Coronary artery (tissue), 2 donors: ENCODE measurements around the gene FRMD6.

ENCODE experiments used
- DNase-seq: peaks from one replicate; pipeline ENCODE4 v3.0.0-alpha.2; 2017; ENCODE audit warnings: low spot score
- H3K27ac ChIP-seq, 2 donors: fragments of 200-600 bp; sonication (generic); one replicate each; pipeline ENCODE4 v1.5.1; 2016 to 2019
- H3K4me3 ChIP-seq: fragments of 200-600 bp; sonication (generic); 2 replicates; pipeline ENCODE4 v1.5.1; 2016; ENCODE audit warnings: mild to moderate bottlenecking, moderate library complexity
- TF ChIP-seq, protein P1 (sequence below): fragments of 200-600 bp; sonication (generic); IDR thresholded peaks from one replicate; pipeline ENCODE4 v1.5.1; 2019; ENCODE audit warnings: antibody characterized with exemption

Gene FRMD6

DNA sequence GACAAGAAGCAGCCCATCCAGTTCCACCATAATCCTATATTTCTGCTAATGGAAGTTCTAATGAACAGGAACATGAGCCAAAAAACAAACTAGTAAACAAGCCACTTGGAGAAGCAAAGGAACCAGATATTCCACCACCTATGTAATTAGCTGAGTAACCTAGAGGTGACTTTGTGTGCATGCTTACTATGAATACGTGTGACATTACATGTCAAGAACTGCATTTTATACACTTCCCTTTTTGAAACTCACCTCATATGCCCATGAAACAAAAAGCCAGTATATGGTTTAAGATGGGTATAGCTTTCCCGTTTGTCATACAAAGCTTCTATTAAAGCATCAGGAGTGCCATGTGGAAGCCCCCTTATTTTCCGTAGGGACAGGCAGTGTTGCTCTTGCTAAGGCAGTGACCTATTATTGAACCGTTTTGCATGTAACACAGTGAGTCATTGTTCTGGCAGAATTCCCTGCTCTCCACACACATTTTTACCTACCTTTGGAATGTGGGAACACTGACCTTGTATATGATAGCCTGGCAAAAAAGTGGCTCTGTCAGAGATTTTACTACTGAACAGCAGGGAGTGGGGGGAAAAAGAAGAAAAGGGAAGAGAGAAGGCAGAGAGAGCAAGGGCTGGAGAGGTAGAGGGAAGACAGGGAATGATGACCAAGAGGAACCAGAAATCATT, 34.8 kb upstream of the FRMD6 start:
- Histone ChIP-seq H3K4me3 (no peak overlapping the region), H3K27ac (no peak overlapping the region)
- TF ChIP-seq, protein P1, sequence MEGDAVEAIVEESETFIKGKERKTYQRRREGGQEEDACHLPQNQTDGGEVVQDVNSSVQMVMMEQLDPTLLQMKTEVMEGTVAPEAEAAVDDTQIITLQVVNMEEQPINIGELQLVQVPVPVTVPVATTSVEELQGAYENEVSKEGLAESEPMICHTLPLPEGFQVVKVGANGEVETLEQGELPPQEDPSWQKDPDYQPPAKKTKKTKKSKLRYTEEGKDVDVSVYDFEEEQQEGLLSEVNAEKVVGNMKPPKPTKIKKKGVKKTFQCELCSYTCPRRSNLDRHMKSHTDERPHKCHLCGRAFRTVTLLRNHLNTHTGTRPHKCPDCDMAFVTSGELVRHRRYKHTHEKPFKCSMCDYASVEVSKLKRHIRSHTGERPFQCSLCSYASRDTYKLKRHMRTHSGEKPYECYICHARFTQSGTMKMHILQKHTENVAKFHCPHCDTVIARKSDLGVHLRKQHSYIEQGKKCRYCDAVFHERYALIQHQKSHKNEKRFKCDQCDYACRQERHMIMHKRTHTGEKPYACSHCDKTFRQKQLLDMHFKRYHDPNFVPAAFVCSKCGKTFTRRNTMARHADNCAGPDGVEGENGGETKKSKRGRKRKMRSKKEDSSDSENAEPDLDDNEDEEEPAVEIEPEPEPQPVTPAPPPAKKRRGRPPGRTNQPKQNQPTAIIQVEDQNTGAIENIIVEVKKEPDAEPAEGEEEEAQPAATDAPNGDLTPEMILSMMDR, result no peak
- no peak for DNase-seq

DNA sequence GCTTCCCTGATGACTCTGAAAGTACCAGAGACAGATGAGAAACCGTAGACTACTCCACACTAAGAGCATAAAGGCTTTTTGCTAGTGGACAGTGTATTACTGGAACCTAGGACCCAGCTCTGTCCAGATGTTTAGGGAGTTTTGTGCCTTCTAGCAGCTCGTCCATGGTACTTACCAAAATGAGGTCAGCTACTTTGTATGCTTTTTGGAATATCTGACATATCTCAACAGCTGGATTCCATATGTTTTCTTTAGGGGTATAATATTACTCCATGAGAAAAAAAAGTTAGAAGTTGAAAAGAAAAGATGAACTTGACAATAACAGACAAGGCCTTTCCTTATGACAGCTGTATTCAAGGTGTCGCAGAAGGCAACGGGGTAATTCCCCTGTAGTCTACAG, 32.1 kb upstream of the FRMD6 start:
- TF ChIP-seq, protein P1, result no peak
- Histone ChIP-seq H3K4me3 (no peak overlapping the region), H3K27ac (no peak overlapping the region)
- DNase-seq, result no peak

DNA sequence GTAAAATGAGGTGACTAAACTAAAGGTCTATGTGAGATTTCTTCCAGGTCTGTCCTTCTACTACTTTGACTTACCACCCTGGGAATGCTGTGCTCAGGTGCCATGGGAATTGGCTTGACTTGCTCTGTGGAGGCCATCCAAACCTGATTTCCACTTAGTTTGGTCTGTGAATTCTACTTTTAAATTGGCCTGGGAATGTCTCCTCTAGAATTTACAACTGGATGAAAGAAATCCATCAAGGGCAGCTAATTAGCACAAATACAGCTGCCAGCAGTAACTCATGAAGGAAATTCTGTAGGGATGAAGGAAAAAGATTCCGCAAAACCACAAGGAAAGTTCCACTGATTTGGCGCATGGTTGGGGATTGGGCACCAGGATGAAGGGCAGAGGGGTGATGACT, 31.7 kb upstream of the FRMD6 start:
- no peak overlapping the region for H3K27ac ChIP-seq
- no peak overlapping the region for H3K4me3 ChIP-seq
- TF ChIP-seq, protein P1, result no peak
- DNase-seq, result no peak

DNA sequence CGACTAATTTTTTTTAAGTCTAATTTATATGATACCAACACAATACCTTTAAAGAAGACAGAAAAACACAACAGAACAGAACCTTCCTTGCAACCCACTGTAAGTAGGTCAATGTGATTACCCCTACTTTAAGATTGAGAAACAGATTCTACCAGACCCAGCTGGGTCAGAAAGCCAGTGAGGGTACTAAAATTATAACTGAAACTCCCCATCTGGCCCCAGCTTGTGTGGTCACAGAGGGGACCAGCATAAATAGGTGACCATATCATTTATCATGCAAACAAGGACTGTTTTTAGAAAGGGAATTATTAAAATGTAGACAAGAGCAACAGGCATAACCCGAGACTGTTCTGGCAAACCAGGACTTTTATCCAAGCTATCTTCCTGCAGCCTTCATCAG, 30.1 kb upstream of the FRMD6 start:
- TF ChIP-seq, protein P1, result no peak
- Histone ChIP-seq H3K4me3 (no peak overlapping the region), H3K27ac (no peak overlapping the region)
- no peak for DNase-seq

DNA sequence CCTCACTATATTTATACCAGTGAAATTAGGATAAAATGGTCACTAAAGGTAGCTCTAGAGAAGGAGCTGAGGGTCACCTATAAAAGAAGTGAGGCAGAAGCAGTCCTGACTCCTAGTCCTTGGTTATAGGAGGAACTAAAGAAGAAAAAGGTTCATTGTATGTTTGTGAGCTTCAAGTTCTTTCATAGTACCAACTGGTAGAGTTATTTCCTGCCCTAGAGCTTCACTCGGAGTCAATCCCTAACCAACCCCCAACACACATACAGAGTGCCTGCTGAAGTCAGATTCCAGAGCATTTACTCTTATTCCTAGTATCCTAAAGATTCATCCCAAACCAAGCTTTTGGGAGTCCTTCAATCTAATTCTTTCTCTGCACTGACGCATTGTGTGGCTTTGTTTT, 29.3 kb upstream of the FRMD6 start:
- Histone ChIP-seq H3K4me3 (no peak overlapping the region), H3K27ac (no peak overlapping the region)
- TF ChIP-seq, protein P1, result no peak
- no peak for DNase-seq

DNA sequence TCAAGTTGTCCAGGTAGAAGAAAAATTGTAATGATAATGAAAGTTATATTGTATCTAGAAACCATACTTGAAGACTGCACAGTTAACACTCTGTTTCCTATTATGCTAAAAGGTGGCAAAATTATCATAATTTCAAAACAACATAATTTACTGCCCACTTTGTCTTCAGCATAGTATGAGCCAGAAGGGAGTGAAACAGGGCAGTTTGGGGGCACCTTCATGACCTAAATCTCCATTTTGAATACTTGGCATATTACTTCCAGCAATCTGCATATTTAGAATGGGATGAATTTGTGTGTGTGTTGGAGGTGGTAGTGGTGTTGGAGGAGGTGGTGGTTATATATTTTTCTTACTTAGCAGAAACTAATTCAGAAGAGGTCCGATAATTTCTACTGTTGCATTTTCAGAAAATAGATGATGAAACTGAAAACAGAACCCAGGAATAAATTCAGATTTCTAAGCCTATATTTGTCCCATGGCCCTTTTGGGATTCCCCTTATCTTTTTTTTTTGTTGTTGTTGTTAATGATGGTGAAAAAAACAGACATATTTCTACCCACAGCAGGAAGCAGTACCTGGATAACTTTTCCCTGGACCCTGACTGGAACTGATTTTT, 26.6 kb upstream of the FRMD6 start:
- DNase-seq, result no peak
- TF ChIP-seq, protein P1, result no peak
- no peak overlapping the region for H3K27ac ChIP-seq
- H3K4me3 ChIP-seq, result no peak overlapping the region

DNA sequence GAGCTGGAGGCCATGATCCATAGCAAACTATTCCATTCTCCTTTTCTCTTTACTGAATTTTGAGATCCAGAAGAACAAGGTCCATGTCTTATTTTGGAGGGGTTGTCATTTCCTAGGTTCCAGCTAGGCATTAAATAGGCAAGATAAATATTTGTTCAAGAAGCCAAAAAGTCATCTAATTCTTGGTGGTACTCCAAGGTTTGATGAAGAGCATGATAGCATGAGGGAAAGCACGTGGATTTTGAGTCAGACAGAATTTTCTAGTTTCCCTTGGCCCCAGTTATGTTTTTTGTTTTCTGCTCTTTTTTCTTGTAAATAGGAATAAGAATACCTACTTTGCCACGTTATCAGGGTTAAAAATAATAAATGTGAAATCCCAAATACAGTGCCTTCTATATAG, 25.5 kb upstream of the FRMD6 start:
- H3K4me3 ChIP-seq, result no peak overlapping the region
- no peak overlapping the region for H3K27ac ChIP-seq
- TF ChIP-seq, protein P1, result no peak
- no peak for DNase-seq
